ENCODE results near the gene MX2. TPM values are rescaled to one million over a fixed set of nuclear protein-coding genes. Genes with fewer than 3 reads are reported as not detected.

MX2 gene
- total and polyA plus RNA-seq, 9 of the 15 experiments (the other 6 are each of a cell fraction or from before 2014, with no cell fraction given), result 0.10 to 0.95 (median 0.47) TPM; not detected in 1

DNA sequence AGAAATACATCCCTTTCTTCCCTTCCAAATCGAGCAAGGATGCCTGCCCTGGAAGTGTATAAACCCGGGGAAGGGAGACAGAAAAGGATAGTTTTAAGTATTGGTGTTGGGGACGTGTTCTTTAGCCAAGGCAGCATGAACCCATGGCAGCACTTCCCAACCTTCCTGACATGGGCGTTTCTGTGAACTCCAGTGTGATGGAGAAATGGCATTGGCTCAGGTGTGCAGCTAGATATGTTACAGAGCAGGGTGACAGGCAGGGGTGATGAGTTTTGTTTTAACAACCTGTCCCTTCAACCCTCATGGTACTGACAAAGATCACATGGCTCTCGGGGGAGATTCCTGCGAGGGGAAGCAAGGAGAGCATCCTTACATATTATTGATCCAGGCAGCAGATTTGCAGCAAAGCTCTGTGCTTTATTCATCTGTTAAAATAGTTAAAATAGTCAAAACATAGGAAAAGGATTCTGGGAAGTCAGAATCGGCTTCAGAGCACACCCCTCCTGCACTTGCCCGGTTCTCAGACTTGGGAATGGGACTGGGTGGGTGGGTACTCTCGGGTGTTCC, 68.2 kb downstream of the MX2 start:
- in situ Hi-C loops (cut with MboI) (no loop called here), intact Hi-C loops (cut with micrococcal nuclease) (no loop called here)
- DNase-seq (ENCODE audit: extremely low read depth in 1 of 4, low spot score in 3 of 4), result no peak
- H3K9me3 ChIP-seq (replicated peaks; ENCODE audit: control insufficient read depth, insufficient read depth, low read depth, low read length), result no peaks in the 10 kb centered on the region
- no peak overlapping the region for H3K27ac ChIP-seq (ENCODE audit: extremely low read depth, low read depth, low read length)
- no peaks in the 10 kb centered on the region for H3K9me1 ChIP-seq (ENCODE audit: control insufficient read depth, insufficient read depth, low read length)
- WGBS (ENCODE audit: insufficient coverage, low coverage, missing lambda C conversion rate), result under 1% methylated on average over 9 of the region's 9 CpGs
- H3K79me2 ChIP-seq (ENCODE audit: control insufficient read depth, insufficient read depth, low read length), result no peaks in the 10 kb centered on the region
- no peaks in the 10 kb centered on the region for H4K20me1 ChIP-seq (replicated peaks; ENCODE audit: control insufficient read depth, insufficient read depth, low read length)
- ATAC-seq, result no peak
- no TSS peak for BruUV-seq (replicated peaks)
- POLR2A ChIA-PET, result no interaction called here
- no peaks in the 10 kb centered on the region for H3K36me3 ChIP-seq (ENCODE audit: control insufficient read depth, insufficient read depth, low read length)
- H3K4me1 ChIP-seq (replicated peaks in 1 of 2; ENCODE audit: control insufficient read depth in 2 of 2, insufficient read depth in 2 of 2, low read length in 2 of 2), result peaks cover 0 to 5% of the 10 kb centered on the region in 2 experiments; a peak in 1 of 5 replicates
- FAIRE-seq, result no peak
- CTCF ChIA-PET (ENCODE audit: low intra/inter-chr PET ratio), result no interaction called here
- H3K9ac ChIP-seq (ENCODE audit: insufficient read depth in 1 of 2, low read depth in 2 of 2, low read length in 2 of 2), result no peak overlapping the region
- no peak overlapping the region for H2AFZ ChIP-seq (ENCODE audit: low read depth, low read length)
- peaks cover 22 to 37% of the 10 kb centered on the region in 2 experiments; a peak in 4 of 5 replicates for H3K27me3 ChIP-seq (ENCODE audit: control insufficient read depth in 2 of 2, insufficient read depth in 2 of 2, low read length in 2 of 2)
- H3K4me2 ChIP-seq (ENCODE audit: insufficient read depth, low read length), result no peak overlapping the region
- H3K4me3 ChIP-seq, result no peak overlapping the region
- TF ChIP-seq MTA1 (IDR thresholded peaks at IDR 0.05; ENCODE audit: borderline replicate concordance), result no peak
- TF ChIP-seq ZNF449 (CRISPR knock-in tag; IDR thresholded peaks at IDR 0.05), result no peak
- no peak for TF ChIP-seq CEBPB (tag; IDR thresholded peaks at IDR 0.05)
- no peak for TF ChIP-seq RBM34 (IDR thresholded peaks at IDR 0.05; ENCODE audit: borderline replicate concordance, insufficient read depth, low read length)
- TF ChIP-seq COPS2 (conservative IDR thresholded peaks at IDR 0.05), result no peak
- TF ChIP-seq MXI1 (IDR thresholded peaks at IDR 0.05; ENCODE audit: low read depth, low read length), result no peak
- no peak for TF ChIP-seq ZNF778 (CRISPR knock-in tag; IDR thresholded peaks at IDR 0.05)
- no peak for TF ChIP-seq HOXB6 (CRISPR knock-in tag; IDR thresholded peaks at IDR 0.05; ENCODE audit: borderline replicate concordance)
- TF ChIP-seq CHD7 (IDR thresholded peaks at IDR 0.05; ENCODE audit: low read depth, low read length), result no peak
- TF ChIP-seq ZNF507 (tag; conservative IDR thresholded peaks at IDR 0.05), result no peak

Data from K562 (cell line).